SK-N-SH (cell line): ENCODE results near the gene DCANP1. TPM values are rescaled to one million over a fixed set of nuclear protein-coding genes. Genes with fewer than 3 reads are reported as not detected.
A peak's percentile ranks its signal among the peaks of the same experiment; 100 is the strongest.

Experiments used
- CTCF ChIA-PET: fragments of 300-600, 350-600 bp; formaldehyde crosslinking; extraction: SDS; loops from one replicate; lab custom pipeline; 2021; lab: Yijun Ruan, JAX
- POLR2A ChIA-PET: fragments of 350-600 bp; sonication (Branson Sonifier 250); formaldehyde crosslinking; extraction: SDS; loops from one replicate; lab custom pipeline; 2020; ENCODE audit warnings: antibody characterized with exemption, inconsistent platforms; lab: Yijun Ruan, JAX
- DNase-seq: peaks from one replicate; pipeline ENCODE4 v3.0.0; 2012
- H2AFZ ChIP-seq: fragments of 200-600 bp; sonication (generic); 2 replicates; pipeline ENCODE4 v1.8.1; 2016; ENCODE audit warnings: antibody characterized with exemption, mild to moderate bottlenecking, low read depth
- H3F3A ChIP-seq: fragments of 200-600 bp; sonication (generic); replicated peaks from 2 replicates; pipeline ENCODE3; 2016; ENCODE audit warnings: antibody characterized with exemption, mild to moderate bottlenecking; ENCODE audit not compliant: insufficient read depth
- H3K27ac ChIP-seq, 2 experiments: fragments of 200-500 bp in 1 of 2; fragments of 200-600 bp in 1 of 2; sonication (Bioruptor generic) in 1 of 2; sonication (generic), shearing (Covaris generic) in 1 of 2; 2 replicates each; pipeline versions ENCODE4 v1.5.1 to v1.6.1; 2014 to 2016; ENCODE audit warnings: low read depth in 2 of 2, inconsistent platforms in 1 of 2, low read length in 1 of 2, mild to moderate bottlenecking in 1 of 2, mixed read lengths in 1 of 2
- H3K27me3 ChIP-seq: fragments of 200-600 bp; sonication (generic), shearing (Covaris generic); 2 replicates; pipeline ENCODE4 v1.6.1; 2016; ENCODE audit warnings: mixed run types; ENCODE audit not compliant: insufficient read depth
- H3K36me3 ChIP-seq, 2 experiments: fragments of 200-500 bp in 1 of 2; fragments of 200-600 bp in 1 of 2; sonication (Bioruptor generic) in 1 of 2; sonication (generic) in 1 of 2; replicated peaks in 1 of 2; 2 replicates each; pipeline versions ENCODE3 to v1.5.1; 2014 to 2016; ENCODE audit warnings: low read length in 1 of 2, mild to moderate bottlenecking in 1 of 2; ENCODE audit not compliant: insufficient read depth in 2 of 2, control insufficient read depth in 1 of 2
- H3K4me1 ChIP-seq, 2 experiments: fragments of 200-500 bp in 1 of 2; fragments of 200-600 bp in 1 of 2; sonication (Bioruptor generic) in 1 of 2; sonication (generic), shearing (Covaris generic) in 1 of 2; 2 replicates each; pipeline versions ENCODE4 v1.5.1 to v1.6.1; 2014 to 2016; ENCODE audit warnings: low read depth in 1 of 2, low read length in 1 of 2, mixed run types in 1 of 2; ENCODE audit not compliant: insufficient read depth in 2 of 2, control insufficient read depth in 1 of 2
- H3K4me2 ChIP-seq: fragments of 200-600 bp; sonication (generic), shearing (Covaris generic); 2 replicates; pipeline ENCODE4 v1.6.1; 2017; ENCODE audit warnings: mixed run types
- H3K4me3 ChIP-seq, 2 experiments: fragments of 200-500 bp in 1 of 2; fragments of 200-600 bp in 1 of 2; sonication (Bioruptor generic) in 1 of 2; sonication (generic), shearing (Covaris generic) in 1 of 2; 2 replicates each; pipeline versions ENCODE4 v1.5.1 to v1.8.1; 2014 to 2016; ENCODE audit warnings: low read depth in 2 of 2, inconsistent platforms in 1 of 2, low read length in 1 of 2, mild to moderate bottlenecking in 1 of 2, mixed read lengths in 1 of 2, moderate library complexity in 1 of 2
- H3K79me2 ChIP-seq: fragments of 200-600 bp; sonication (generic); 2 replicates; pipeline ENCODE4 v1.8.1; 2017; ENCODE audit warnings: mild to moderate bottlenecking; ENCODE audit not compliant: insufficient read depth
- H3K9ac ChIP-seq: fragments of 200-600 bp; sonication (generic); 2 replicates; pipeline ENCODE4 v1.6.1; 2017; ENCODE audit warnings: mixed run types
- H3K9me2 ChIP-seq: fragments of 200-600 bp; sonication (generic); 2 replicates; pipeline ENCODE4 v1.6.1; 2017; ENCODE audit warnings: mixed run types
- H3K9me3 ChIP-seq: fragments of 200-600 bp; sonication (generic); 2 replicates; pipeline ENCODE4 v1.6.1; 2017; ENCODE audit warnings: mixed run types, mild to moderate bottlenecking, moderate library complexity
- H4K20me1 ChIP-seq: fragments of 200-600 bp; sonication (generic); 2 replicates; pipeline ENCODE4 v1.6.1; 2017; ENCODE audit warnings: mild to moderate bottlenecking, mixed run types; ENCODE audit not compliant: insufficient read depth
- FOSL2 ChIP-seq: IDR thresholded peaks from 2 replicates; pipeline ENCODE4 v1.4.0; 2012; ENCODE audit warnings: low read depth, mild to moderate bottlenecking, moderate library complexity, borderline replicate concordance
- FOXM1 ChIP-seq: IDR thresholded peaks from 2 replicates; pipeline ENCODE4 v1.4.0; 2012; ENCODE audit warnings: low read depth, mild to moderate bottlenecking
- GATA2 ChIP-seq: sonication (generic); formaldehyde crosslinking; IDR thresholded peaks from 2 replicates; pipeline ENCODE4 v1.5.0; 2020; ENCODE audit warnings: mild to moderate bottlenecking, missing genetic modification reagents
- RFX5 ChIP-seq: IDR thresholded peaks from 2 replicates; pipeline ENCODE4 v1.6.1; 2012; ENCODE audit warnings: mild to moderate bottlenecking, improper control_type of control experiment, low read length
- WGBS: methylation state at CpG from one replicate; pipeline ENCODE4 v1.1.6; 2017; ENCODE audit warnings: low lambda C conversion rate; 5-methylcytosine and 5-hydroxymethylcytosine counted together
- polyA plus RNA-seq, 3 experiments: library from polyadenylated mRNA; depleted of rRNA; stranded (reverse); fragments of >200 nt; gene quantifications; 2 replicates each; pipeline ENCODE4 v1.2.3, GENCODE V29; 2012
- TF ChIP-seq, protein P1 (sequence below): IDR thresholded peaks from 2 replicates; pipeline ENCODE4 v1.6.1; 2012; ENCODE audit warnings: mild to moderate bottlenecking, low read depth, low read length, moderate library complexity
- TF ChIP-seq, protein P2 (sequence below): IDR thresholded peaks from 2 replicates; pipeline ENCODE4 v1.4.0; 2012; ENCODE audit warnings: low read depth, borderline replicate concordance
- TF ChIP-seq, protein P3 (sequence below): fragments of 200-600 bp; sonication (generic); IDR thresholded peaks from 2 replicates; pipeline ENCODE4 v1.6.1; 2017; ENCODE audit warnings: antibody characterized with exemption, mild to moderate bottlenecking, moderate library complexity

The DCANP1 gene
- polyA plus RNA-seq, 1 of the 3 experiments (the other 2 are of a cell fraction) = not detected

DNA sequence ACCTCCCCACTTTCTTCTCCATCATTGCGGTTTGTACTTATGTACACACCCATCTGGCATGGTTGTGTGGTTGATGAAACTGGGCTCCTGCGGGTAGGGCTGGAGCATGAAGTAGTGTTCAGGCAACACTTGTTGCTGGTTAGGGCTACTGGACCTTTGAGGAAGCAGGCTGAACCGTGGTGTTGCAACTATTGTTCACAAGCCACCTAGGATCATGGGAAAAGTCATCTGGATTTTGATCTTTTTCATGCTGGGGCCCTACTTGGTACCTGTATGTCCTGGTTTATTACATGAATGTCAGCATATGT, 45.1 kb upstream of the DCANP1 start:
- WGBS = 93% methylated on average over 3 of the region's 3 CpGs
- POLR2A ChIA-PET = no interaction called here
- TF ChIP-seq, protein P1, sequence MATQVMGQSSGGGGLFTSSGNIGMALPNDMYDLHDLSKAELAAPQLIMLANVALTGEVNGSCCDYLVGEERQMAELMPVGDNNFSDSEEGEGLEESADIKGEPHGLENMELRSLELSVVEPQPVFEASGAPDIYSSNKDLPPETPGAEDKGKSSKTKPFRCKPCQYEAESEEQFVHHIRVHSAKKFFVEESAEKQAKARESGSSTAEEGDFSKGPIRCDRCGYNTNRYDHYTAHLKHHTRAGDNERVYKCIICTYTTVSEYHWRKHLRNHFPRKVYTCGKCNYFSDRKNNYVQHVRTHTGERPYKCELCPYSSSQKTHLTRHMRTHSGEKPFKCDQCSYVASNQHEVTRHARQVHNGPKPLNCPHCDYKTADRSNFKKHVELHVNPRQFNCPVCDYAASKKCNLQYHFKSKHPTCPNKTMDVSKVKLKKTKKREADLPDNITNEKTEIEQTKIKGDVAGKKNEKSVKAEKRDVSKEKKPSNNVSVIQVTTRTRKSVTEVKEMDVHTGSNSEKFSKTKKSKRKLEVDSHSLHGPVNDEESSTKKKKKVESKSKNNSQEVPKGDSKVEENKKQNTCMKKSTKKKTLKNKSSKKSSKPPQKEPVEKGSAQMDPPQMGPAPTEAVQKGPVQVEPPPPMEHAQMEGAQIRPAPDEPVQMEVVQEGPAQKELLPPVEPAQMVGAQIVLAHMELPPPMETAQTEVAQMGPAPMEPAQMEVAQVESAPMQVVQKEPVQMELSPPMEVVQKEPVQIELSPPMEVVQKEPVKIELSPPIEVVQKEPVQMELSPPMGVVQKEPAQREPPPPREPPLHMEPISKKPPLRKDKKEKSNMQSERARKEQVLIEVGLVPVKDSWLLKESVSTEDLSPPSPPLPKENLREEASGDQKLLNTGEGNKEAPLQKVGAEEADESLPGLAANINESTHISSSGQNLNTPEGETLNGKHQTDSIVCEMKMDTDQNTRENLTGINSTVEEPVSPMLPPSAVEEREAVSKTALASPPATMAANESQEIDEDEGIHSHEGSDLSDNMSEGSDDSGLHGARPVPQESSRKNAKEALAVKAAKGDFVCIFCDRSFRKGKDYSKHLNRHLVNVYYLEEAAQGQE = no peak
- TF ChIP-seq, protein P2, sequence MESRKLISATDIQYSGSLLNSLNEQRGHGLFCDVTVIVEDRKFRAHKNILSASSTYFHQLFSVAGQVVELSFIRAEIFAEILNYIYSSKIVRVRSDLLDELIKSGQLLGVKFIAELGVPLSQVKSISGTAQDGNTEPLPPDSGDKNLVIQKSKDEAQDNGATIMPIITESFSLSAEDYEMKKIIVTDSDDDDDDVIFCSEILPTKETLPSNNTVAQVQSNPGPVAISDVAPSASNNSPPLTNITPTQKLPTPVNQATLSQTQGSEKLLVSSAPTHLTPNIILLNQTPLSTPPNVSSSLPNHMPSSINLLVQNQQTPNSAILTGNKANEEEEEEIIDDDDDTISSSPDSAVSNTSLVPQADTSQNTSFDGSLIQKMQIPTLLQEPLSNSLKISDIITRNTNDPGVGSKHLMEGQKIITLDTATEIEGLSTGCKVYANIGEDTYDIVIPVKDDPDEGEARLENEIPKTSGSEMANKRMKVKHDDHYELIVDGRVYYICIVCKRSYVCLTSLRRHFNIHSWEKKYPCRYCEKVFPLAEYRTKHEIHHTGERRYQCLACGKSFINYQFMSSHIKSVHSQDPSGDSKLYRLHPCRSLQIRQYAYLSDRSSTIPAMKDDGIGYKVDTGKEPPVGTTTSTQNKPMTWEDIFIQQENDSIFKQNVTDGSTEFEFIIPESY = no peak
- TF ChIP-seq FOXM1 = no peak
- CTCF ChIA-PET = interaction anchor here (1.2 to 2.8 kb wide), 3 partner anchors 26 to 60 kb away, joined by 3 to 20 read pairs (median 8); no protein-coding TSS in a partner anchor
- Histone ChIP-seq H3K4me2 (no peak overlapping the region), H3K79me2 (no peaks in the 10 kb centered on the region), H2AFZ (no peak overlapping the region), H3K9me3 (no peaks in the 10 kb centered on the region), H3K9ac (no peak overlapping the region), H3K36me3 (no peaks in the 10 kb centered on the region), H3K27ac (no peak overlapping the region), H3K4me3 (no peak overlapping the region), H3K27me3 (no peaks in the 10 kb centered on the region; the same call in 1 of the 2 replicates), H3K9me2 (no peaks in the 10 kb centered on the region), H3K4me1 (peaks cover 5 to 14% of the 10 kb centered on the region in 2 experiments; a peak in 3 of 4 replicates), H3F3A (peaks cover 13% of the 10 kb centered on the region), H4K20me1 (no peaks in the 10 kb centered on the region)
- no peak for DNase-seq

DNA sequence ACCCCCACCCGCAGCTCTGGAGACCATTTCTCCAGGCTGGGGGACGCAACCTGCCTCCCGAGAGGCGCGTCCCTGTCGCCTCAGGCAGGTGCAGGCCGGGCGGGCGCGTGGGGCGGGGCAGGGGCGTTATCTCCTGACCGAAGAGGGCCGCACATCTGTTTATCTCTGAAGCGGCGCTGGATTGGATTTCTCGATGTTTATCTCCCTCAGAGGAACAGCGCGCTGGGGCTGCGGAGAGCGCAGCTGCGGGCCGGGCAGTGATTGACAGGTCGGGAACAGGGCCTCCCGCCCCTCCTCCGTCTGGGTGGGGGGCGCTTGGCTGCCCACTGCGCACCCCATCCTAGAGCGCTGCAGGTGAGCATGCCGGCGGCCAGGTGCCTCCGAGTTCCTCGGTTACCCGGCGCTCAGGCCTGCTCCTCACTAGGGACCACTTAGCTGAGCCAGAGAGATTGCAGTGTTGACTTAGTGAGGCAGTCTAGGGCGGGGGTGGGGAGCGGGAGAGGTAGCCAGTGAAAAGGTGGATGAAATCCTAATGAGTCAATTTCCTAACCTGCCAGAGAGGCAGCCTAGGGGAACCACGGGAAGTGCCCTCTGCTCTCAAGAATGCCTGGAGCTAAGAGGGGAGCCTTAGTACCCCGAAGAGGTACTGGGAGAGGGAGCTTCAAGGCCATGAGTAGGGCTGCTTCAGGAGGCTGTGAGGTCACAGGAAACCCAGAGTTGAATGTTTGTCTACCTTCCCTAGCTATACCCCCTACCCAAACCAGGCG, 44.6 kb upstream of the DCANP1 start:
- peak; percentile 71 for DNase-seq
- no peak overlapping the region for H2AFZ ChIP-seq
- H4K20me1 ChIP-seq = no peaks in the 10 kb centered on the region
- no peaks in the 10 kb centered on the region for H3K9me2 ChIP-seq
- H3K9me3 ChIP-seq = no peaks in the 10 kb centered on the region
- no peaks in the 10 kb centered on the region for H3K79me2 ChIP-seq
- no peaks in the 10 kb centered on the region for H3K36me3 ChIP-seq
- peaks cover 13% of the 10 kb centered on the region for H3F3A ChIP-seq
- H3K27ac ChIP-seq = no peak overlapping the region
- H3K27me3 ChIP-seq = no peaks in the 10 kb centered on the region; the same call in 1 of the 2 replicates
- no peak overlapping the region; a peak in 1 of 4 replicates for H3K4me3 ChIP-seq
- POLR2A ChIA-PET = no interaction called here
- no peak overlapping the region for H3K4me2 ChIP-seq
- CTCF ChIA-PET = interaction anchor here (1.2 to 2.8 kb wide), 3 partner anchors 26 to 60 kb away, joined by 3 to 20 read pairs (median 8); no protein-coding TSS in a partner anchor
- TF ChIP-seq, protein P3, sequence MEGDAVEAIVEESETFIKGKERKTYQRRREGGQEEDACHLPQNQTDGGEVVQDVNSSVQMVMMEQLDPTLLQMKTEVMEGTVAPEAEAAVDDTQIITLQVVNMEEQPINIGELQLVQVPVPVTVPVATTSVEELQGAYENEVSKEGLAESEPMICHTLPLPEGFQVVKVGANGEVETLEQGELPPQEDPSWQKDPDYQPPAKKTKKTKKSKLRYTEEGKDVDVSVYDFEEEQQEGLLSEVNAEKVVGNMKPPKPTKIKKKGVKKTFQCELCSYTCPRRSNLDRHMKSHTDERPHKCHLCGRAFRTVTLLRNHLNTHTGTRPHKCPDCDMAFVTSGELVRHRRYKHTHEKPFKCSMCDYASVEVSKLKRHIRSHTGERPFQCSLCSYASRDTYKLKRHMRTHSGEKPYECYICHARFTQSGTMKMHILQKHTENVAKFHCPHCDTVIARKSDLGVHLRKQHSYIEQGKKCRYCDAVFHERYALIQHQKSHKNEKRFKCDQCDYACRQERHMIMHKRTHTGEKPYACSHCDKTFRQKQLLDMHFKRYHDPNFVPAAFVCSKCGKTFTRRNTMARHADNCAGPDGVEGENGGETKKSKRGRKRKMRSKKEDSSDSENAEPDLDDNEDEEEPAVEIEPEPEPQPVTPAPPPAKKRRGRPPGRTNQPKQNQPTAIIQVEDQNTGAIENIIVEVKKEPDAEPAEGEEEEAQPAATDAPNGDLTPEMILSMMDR = no peak
- TF ChIP-seq RFX5 (no peak), FOSL2 (no peak), GATA2 (CRISPR knock-in tag) (peak; percentile 92)
- TF ChIP-seq, all 33 proteins: peak for 1
- Histone ChIP-seq H3K9ac (no peak overlapping the region), H3K4me1 (peaks cover 5 to 14% of the 10 kb centered on the region in 2 experiments; a peak in 3 of 4 replicates)
- WGBS = 53% methylated on average over 32 of the region's 40 CpGs
